Panc1 (cell line): ENCODE data around the gene CMIP.
"Not testable (repeated sequence)": the region's sequence is repeated elsewhere in the genome, so short reads cannot be mapped to it uniquely, and the experiment has no call there.

Source experiments
- CTCF ChIP-seq: fragments of 450-650 bp; IDR thresholded peaks from 2 replicates; pipeline ENCODE4 v1.5.1; 2017; ENCODE audit warnings: mild to moderate bottlenecking
- POLR2AphosphoS5 ChIP-seq: IDR thresholded peaks from 2 replicates; pipeline ENCODE4 v1.6.1; 2012; ENCODE audit warnings: mild to moderate bottlenecking, low read depth, low read length, moderate library complexity
- REST ChIP-seq, 2 experiments: IDR thresholded peaks; 2 replicates each; pipeline ENCODE4 v1.6.1; 2011 to 2012; ENCODE audit warnings: low read depth in 2 of 2, control low read depth in 1 of 2, low read length in 1 of 2, mild to moderate bottlenecking in 1 of 2, moderate library complexity in 1 of 2; ENCODE audit not compliant: insufficient read depth in 1 of 2
- SIN3A ChIP-seq: IDR thresholded peaks from 2 replicates; pipeline ENCODE4 v1.6.1; 2012; ENCODE audit warnings: low read depth, mild to moderate bottlenecking, low read length, moderate library complexity, borderline replicate concordance; ENCODE audit not compliant: insufficient read depth
- TCF7L2 ChIP-seq: IDR thresholded peaks from 2 replicates; pipeline ENCODE4 v1.6.1; 2011; ENCODE audit warnings: mild to moderate bottlenecking, low read depth, low read length, inconsistent platforms

- not testable (repeated sequence) for TF ChIP-seq CTCF; TCF7L2; REST (IDR thresholded peaks at IDR 0.05; ENCODE audit: insufficient read depth in 1 of 2, low read depth in 2 of 2, low read length in 1 of 2); POLR2AphosphoS5; SIN3A
Observed at GRCh38 chr16:81522851-81523250, 78.2 kb downstream of the CMIP start.
